T47D (cell line): Measurements from ENCODE around the gene TUB.

ENCODE experiments used
- DNase-seq, 2 experiments: peaks; one replicate each; pipeline versions ENCODE4 v3.0.0 to v3.0.0-alpha.2; 2011 to 2012; ENCODE audit warnings: low read depth in 1 of 2, low spot score in 1 of 2
- JUND ChIP-seq: IDR thresholded peaks from 2 replicates; pipeline ENCODE4 v1.6.1; 2012; ENCODE audit warnings: low read depth
- in situ Hi-C: cut with HindIII; loops from 2 replicates; pipeline ENCODE4 v1.10.0; 2016; ENCODE audit warnings: low sequenced_read_pairs, low pct_unique_long_range_greater_than_20kb

Gene TUB

DNA sequence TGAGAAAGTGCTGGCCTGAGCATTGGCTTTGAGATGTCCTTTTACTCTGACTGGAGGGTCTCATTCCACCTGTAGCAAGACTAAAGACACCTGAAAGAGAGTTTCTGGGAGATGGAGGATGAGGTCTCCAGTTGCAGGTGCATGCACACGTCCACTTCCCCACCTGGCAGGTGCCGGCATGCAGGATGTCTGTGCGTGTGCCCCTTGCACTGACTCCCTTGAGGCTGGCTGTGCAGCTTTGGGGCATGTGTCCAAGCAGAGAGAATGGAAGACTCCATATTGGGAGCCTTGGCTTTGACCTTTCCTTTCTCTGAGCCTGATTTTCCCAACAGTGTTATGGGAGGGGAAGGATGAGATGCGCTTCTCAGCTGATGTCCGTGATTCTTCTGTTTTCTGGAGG lies 44.0 kb upstream of the TUB start:
- DNase-seq: no peak
- in situ Hi-C loops: no loop called here
- no peak for TF ChIP-seq JUND

DNA sequence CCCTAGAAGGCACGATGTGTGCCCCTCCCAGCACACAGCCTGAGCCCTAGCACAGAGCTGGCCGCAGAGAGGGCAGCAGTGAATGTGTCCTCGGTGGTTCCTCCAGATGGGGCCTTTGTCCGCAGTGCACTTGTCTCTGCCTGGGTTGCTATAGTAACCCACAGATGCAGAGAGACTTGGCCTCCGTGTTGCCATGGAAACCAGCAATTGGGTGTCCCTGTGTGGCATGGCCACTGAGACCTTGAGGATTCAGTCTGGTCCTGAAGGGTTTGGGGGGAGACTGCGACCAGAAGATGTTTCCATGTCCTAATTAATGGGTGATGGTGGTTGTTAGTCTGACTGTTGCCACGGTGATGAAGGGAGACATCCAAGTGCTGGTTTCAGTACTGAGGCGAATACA lies 42.6 kb upstream of the TUB start:
- no peak for DNase-seq
- in situ Hi-C loops: no loop called here
- no peak for TF ChIP-seq JUND

DNA sequence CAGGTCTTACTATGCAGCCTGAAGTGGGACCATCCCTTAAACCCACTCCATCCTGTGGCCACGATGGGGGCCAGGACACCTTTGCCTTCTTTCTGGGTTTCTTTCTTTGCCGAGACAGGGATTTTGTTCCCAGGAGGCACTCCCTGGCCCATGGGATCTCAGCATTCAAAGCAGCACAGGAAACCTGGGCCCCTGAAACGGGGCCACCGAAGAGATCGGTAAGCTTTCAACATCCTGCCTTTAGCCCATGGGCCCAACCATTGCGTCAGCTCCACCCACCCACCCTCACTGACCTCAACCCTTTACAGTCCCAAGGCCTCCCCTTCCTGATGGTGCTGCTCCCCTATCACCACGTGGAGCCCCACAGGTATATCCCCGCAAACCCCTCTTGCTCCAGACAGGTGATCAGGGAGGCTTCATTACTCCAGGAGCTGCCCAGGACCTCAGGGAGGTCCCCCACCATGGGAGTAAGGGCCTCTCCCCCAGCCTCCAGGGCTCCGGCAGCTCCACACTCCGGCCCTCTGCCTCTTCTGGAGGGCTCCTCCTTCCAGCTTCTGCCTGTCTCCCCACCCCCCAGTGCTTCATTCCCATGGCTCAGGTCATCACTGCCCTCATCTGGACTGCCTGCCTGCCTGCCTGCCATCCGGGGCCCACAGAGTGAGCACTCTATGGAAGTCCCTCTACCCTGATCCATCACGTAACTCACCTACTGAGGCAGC lies 42.0 kb upstream of the TUB start:
- no peak for DNase-seq
- in situ Hi-C loops: no loop called here
- TF ChIP-seq JUND: no peak

DNA sequence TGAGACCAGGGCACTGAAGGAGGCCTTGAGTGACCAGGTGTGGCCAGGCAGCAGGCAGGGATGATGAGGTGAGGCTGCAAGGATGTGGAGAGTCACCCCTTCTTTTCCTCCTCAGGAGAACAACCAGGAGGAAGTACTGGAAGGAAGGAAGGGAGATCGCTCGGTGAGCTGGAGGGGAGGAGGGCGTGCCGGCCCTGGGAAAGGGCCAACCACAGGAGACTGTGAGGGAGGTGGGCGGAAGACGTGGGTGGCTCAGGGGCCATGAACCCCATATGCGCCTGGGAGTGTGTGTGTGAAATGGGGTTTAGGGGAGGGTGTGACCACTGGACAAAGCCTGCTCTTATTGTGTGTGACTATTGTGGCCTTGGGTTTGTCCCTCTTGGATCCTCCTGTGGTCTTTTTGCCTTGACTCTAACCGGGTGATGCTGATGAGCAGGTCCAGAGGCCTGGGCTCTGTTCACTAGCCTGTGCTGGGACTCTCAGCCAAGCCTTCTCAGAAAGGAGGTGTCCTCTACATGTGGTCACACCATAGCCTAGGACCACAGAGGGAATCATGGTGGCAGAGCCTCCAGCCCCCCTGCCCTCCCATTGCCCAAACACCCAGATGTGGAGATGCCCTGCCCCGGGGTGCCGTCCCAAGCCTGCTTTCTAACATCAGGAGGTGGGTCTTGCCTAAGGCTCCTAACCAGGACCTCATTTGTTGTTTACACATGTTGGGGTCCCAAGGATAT lies 41.3 kb upstream of the TUB start:
- in situ Hi-C loops: no loop called here
- no peak for DNase-seq
- TF ChIP-seq JUND: no peak

DNA sequence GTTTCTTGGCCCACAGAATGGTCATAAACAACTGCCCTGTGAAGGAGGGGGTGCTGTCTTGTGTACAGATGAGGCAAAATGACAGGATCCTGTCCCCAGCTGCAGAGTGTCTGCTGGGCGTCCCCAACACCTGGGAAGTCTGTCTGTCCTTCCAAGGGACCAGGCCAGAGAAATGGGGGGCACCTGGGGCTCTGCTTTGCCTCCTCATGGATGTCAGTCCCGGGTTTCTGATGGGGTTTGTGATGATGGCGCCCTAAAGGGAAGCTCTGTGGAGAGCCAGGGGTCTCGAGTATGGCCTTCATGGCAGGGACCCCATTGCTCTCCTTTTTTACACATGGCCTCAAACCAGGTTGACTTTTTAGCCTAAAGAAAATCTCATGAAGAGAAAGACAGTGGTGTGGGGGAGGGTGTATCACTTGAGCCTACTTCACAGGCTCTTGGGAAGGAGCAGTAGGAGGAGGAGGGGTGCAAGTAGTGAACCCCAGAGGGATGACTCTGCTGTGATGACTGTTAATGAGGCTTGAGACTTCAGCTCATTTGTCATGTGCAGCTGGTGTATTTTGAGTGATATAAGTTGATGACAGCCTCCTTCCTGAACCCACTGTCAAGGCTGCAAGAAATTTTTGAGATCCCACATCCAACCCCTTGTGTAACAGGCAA lies 40.6 kb upstream of the TUB start:
- in situ Hi-C loops: no loop called here
- TF ChIP-seq JUND: no peak
- no peak for DNase-seq

DNA sequence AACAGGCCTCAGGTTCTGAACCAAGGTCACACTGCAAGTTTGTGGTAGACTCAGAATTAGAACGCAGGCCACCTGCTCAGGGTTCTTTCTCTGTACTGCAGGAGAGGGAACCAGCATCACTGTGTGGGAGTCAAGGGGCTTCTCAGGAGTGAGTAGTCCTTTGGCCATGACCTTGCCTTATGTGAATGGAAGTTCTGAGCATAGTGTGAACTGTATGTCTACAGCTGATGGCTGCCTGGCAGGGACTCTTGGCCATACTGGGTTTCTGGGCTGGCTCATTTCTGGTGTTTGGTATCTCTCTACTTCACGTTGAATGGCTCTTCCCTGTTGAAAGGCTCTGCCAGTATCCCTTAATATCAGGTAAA lies 40.1 kb upstream of the TUB start:
- in situ Hi-C loops: no loop called here
- DNase-seq: no peak
- TF ChIP-seq JUND: no peak

DNA sequence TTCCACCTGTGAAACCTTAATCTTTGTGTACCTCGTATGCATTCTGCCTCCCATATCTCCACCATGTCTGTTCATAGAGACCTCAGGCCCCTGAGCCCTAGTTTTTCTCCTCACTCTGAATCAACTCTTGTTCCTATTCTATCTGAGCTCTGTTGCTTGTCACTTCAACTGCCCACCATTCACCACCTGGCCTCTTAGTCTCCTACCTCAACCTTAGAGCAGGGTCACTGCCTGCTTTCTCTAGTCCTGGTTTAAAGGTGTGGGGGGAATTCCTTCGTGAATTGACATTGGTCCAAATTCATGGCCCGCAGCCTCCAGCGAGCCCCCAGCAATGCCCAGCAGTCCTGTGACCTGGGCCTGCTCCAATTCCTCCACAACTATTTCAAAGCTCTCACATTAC lies 39.4 kb upstream of the TUB start:
- in situ Hi-C loops: no loop called here
- no peak for TF ChIP-seq JUND
- no peak for DNase-seq

DNA sequence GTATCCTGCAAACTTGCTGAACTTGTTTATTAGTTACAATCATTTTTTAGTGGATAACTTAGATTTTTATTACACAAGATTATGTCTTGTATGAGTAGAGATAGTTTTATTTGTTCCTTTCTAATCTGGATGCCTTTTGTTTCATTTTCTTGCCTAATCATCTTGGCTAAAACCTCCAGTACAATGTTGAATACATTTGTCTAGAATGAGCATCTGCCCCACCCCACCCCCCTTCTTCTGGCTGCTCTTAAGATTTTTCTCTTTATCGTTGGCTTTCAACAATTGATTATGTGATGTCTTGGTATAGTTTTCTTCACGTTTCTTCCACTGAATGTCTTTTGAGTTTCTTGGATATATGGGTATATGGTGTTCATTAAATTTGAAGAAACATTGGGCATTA lies 37.3 kb upstream of the TUB start:
- in situ Hi-C loops: no loop called here
- no peak for TF ChIP-seq JUND
- no peak for DNase-seq

DNA sequence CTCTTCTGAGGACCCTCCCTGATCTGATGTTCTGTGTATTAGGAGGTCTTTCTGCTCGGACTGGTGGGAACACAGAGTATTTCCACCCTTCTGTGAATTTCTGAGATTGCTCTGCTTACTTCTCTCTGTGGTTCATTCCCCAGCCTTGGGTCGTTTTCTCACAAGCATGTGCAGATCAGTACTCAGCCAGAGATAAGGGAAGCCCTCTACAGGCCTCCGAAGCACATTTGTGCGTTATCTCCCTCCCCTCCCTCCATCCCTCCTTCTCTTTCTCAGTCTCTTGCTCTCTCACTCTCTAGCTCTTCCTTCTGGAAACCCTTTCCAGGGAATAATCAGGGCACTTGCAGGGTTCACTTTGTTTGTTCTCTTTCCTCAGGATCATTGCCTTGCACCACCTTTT lies 35.2 kb upstream of the TUB start:
- in situ Hi-C loops: no loop called here
- DNase-seq: no peak
- no peak for TF ChIP-seq JUND

DNA sequence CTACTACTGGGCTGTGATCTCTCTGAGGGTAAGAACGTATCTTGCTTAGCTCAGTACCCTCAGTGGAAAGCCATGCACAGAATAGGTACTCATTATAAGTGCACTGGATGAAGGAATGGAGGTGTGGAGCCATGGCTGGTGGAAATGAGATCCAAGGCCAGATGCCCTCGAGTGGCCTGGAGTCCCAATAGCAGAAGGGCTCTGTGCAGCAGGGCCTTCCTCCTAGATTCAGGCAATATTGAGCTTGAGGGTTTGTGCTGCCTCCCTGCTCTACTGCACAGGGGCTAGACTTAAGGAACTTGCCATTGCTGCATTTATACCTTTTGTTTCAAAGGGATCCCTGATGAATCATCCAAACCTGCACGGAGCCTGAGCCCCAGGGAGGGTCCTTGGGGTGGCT lies 33.6 kb upstream of the TUB start:
- no peak for TF ChIP-seq JUND
- in situ Hi-C loops: no loop called here
- no peak for DNase-seq

DNA sequence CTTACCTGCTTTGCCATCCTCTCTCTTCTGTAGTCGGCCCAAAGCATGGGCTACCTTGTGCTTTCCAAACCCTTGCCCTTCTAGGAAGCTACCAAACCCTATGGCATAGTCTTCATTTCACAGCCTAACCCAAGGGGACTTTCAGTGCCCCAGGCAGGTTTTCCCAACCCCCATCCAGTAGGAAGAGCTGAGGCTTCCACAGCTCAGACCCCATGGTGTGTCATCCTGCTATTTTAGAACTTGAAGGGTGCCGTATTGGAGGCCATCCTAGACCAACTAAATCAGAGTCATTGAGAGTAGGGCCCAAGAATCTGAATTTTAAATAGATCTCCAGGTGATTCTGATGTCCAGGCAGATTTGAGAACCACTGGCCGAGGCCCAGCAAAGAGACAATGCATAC lies 31.9 kb upstream of the TUB start:
- in situ Hi-C loops: no loop called here
- TF ChIP-seq JUND: no peak
- no peak for DNase-seq

DNA sequence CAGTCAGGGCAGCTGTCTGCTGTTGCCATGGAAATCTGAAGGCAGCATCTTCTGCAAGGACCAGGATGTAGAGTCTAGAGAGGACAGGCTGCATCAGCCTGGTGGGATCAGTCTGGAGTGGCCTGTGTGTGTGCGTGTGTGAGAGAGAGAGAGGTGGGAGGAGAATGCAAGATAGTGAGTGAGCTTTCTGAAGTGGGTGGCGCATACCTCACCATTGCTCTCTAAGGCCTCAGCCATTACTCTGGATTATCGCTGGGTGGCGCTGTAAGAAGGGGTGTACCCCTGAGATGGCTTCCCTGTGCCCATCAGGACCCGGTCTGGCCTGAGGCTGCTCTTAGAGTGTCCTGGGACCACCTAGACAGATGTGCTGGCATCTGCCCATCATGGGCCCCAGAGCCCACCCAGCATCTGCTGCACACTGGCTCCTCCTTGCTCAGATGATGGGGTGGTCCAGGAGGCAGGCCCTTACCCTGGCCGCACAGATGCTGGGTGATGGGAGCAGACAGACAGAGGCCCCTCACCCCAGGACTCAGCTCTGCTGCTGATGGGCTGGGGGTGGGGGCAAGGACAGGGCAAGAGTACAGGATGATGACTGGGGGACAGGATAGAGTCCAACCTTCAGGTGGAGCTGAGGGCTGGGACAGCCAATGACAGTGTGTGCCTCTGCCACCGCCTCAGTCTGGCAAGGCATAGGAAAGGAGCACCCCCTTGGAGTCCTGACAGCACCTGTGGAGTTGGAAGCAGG lies 25.7 kb upstream of the TUB start:
- no peak for TF ChIP-seq JUND
- in situ Hi-C loops: no loop called here
- DNase-seq: no peak

DNA sequence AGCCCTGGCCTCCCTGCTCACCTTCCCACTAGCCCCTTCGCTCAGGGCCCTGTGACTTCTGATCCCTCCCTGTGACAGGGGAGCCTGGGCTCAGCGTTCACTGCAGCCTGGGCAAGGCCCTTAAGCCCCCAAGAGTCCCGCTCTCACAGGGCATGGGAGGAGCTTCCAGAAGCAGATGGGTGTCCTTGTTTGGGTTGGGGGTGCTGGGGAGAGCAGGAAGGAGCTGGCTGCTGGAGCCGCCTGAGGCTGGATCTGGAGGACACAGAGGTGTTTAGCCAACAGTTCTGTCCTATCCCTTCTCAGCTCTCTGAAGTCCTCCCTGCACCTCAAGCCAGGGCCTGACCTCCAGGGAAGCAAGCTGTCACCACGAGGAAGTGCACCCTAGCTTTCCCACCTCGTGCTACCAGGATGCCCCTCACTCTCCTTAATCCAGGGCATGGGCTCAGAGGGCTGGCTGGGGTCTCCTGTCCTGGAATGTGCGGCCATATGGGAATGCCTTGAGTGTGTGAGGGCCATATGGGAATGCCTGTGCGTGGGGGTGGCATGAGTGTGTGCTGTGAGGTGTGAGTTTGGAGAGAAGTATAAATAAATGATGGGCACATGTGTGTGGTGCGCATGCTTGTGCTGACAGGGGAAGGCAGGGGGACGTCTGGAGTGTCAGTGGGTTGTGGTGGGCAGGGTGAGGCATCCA lies 25.0 kb upstream of the TUB start:
- no peak for TF ChIP-seq JUND
- in situ Hi-C loops: no loop called here
- DNase-seq: no peak
